ENCODE results near the gene BHLHE23. TPM values are rescaled to one million over a fixed set of nuclear protein-coding genes. Genes with fewer than 3 reads are reported as not detected.

The BHLHE23 gene
- total RNA-seq, 1 experiment from 2014 or later, result not detected

- intact Hi-C loops (cut with micrococcal nuclease), result no loop called here
- Histone ChIP-seq H3K4me1 (ENCODE audit: control insufficient read depth in 1 of 2, insufficient read depth in 2 of 2, low read length in 2 of 2) (no peaks in the 10 kb centered on the region), H3K27me3 (ENCODE audit: insufficient read depth, low read length) (no peaks in the 10 kb centered on the region), H4K20me1 (ENCODE audit: insufficient read depth) (no peaks in the 10 kb centered on the region), H3K4me3 (replicated peaks in 1 of 2; ENCODE audit: low read depth in 1 of 2, low read length in 2 of 2) (no peak overlapping the region), H3K27ac (ENCODE audit: low read depth, low read length) (no peak overlapping the region), H3K9me3 (ENCODE audit: control insufficient read depth in 1 of 2, insufficient read depth in 1 of 2, low read depth in 1 of 2, low read length in 2 of 2) (no peaks in the 10 kb centered on the region), H3K9me2 (ENCODE audit: insufficient read depth) (no peaks in the 10 kb centered on the region), H3K4me2 (ENCODE audit: low read length) (no peak overlapping the region), H2AFZ (ENCODE audit: low read depth, low read length, poor library complexity, severe bottlenecking) (no peak overlapping the region), H3K36me3 (ENCODE audit: control insufficient read depth in 1 of 2, insufficient read depth in 2 of 2, low read length in 2 of 2) (no peaks in the 10 kb centered on the region), H3K9ac (ENCODE audit: low read length) (no peak overlapping the region), H3K79me2 (ENCODE audit: insufficient read depth, low read length) (no peaks in the 10 kb centered on the region)
- no peak for TF ChIP-seq CBX3 (IDR thresholded peaks at IDR 0.05; ENCODE audit: low read depth)
- TF ChIP-seq ZBTB33 (IDR thresholded peaks at IDR 0.05; ENCODE audit: extremely low read depth, insufficient replicate concordance, low read length), result no peak
- TF ChIP-seq ELF1 (IDR thresholded peaks at IDR 0.05; ENCODE audit: borderline replicate concordance, low read depth), result no peak
- no peak for TF ChIP-seq POLR2AphosphoS5 (IDR thresholded peaks at IDR 0.05; ENCODE audit: low read depth, low read length)
- TF ChIP-seq SRF (IDR thresholded peaks at IDR 0.05; ENCODE audit: low read depth), result no peak
- TF ChIP-seq ZFX (IDR thresholded peaks at IDR 0.05), result no peak
- no peak for TF ChIP-seq SP1 (IDR thresholded peaks at IDR 0.05; ENCODE audit: low read depth)
- TF ChIP-seq CTCF (IDR thresholded peaks at IDR 0.05 in 2 of 3, conservative IDR thresholded peaks at IDR 0.05 in 1 of 3; ENCODE audit: borderline replicate concordance in 1 of 3, insufficient read depth in 1 of 3, low read depth in 2 of 3, low read length in 2 of 3), result no peak
- TF ChIP-seq ATF3 (IDR thresholded peaks at IDR 0.05), result no peak
- TF ChIP-seq, protein P1, sequence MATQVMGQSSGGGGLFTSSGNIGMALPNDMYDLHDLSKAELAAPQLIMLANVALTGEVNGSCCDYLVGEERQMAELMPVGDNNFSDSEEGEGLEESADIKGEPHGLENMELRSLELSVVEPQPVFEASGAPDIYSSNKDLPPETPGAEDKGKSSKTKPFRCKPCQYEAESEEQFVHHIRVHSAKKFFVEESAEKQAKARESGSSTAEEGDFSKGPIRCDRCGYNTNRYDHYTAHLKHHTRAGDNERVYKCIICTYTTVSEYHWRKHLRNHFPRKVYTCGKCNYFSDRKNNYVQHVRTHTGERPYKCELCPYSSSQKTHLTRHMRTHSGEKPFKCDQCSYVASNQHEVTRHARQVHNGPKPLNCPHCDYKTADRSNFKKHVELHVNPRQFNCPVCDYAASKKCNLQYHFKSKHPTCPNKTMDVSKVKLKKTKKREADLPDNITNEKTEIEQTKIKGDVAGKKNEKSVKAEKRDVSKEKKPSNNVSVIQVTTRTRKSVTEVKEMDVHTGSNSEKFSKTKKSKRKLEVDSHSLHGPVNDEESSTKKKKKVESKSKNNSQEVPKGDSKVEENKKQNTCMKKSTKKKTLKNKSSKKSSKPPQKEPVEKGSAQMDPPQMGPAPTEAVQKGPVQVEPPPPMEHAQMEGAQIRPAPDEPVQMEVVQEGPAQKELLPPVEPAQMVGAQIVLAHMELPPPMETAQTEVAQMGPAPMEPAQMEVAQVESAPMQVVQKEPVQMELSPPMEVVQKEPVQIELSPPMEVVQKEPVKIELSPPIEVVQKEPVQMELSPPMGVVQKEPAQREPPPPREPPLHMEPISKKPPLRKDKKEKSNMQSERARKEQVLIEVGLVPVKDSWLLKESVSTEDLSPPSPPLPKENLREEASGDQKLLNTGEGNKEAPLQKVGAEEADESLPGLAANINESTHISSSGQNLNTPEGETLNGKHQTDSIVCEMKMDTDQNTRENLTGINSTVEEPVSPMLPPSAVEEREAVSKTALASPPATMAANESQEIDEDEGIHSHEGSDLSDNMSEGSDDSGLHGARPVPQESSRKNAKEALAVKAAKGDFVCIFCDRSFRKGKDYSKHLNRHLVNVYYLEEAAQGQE (IDR thresholded peaks at IDR 0.05; ENCODE audit: low read depth), result no peak
- TF ChIP-seq FOSL1 (IDR thresholded peaks at IDR 0.05; ENCODE audit: low read depth), result no peak
- TF ChIP-seq TCF7L2 (IDR thresholded peaks at IDR 0.05; ENCODE audit: borderline replicate concordance, extremely low read depth, insufficient read depth, insufficient read length), result no peak
- CTCF ChIA-PET, result no interaction called here
- DNase-seq (ENCODE audit: low read depth, low spot score) (no peak), ATAC-seq (no peak)
- BruUV-seq (replicated peaks), result no TSS peak
- RAD21 ChIA-PET (ENCODE audit: low non-redundant PET in 1 of 2, low total read pairs in 2 of 2, uncharacterized antibody in 2 of 2, unreplicated experiment in 2 of 2), result no interaction called here
- POLR2A ChIA-PET, result no interaction called here
Measured at GRCh38 chr20:63014710-63015109, 7.9 kb upstream of the BHLHE23 start.

Data from HCT116 (cell line).